ENCODE measurements around the gene PIP4K2A. TPM values are rescaled to one million over a fixed set of nuclear protein-coding genes. Genes with fewer than 3 reads are reported as not detected.
A peak's percentile ranks its signal among the peaks of the same experiment; 100 is the strongest.

PIP4K2A gene
- total RNA-seq, 1 experiment from 2014 or later: 17.4 TPM

DNA sequence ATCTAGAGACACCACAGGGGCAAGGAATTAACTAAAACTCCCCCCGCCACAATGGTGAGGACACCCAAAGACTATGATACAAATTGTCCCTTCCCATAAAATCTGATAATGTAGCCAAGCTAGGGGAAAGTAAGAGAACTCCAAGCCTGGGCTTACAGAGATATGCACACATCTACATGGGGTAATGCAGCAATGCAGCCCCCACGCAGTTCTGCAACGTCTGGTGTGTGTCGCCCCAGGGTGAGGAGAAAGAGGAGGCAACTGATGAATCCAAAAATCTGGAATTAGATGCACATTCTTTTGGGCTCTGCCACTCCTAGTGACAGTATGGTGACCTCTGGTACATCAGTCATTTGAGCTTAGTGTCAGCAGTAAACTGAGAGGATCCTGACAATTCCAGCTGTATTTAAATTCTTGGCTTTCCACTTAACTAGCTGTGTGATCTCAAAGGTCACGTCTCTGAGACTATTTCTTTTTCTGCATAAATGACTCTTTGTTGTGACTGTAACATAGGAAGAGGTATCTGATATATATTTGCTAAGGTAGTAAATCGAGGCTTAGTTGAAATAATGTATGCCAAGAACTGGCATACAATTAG lies 51.5 kb downstream of the PIP4K2A start:
- DNase-seq: no peak
- Histone ChIP-seq H3K36me3 (no peaks in the 10 kb centered on the region), H3K9me3 (no peaks in the 10 kb centered on the region), H3K4me3 (no peak overlapping the region), H3K27me3 (no peaks in the 10 kb centered on the region)

DNA sequence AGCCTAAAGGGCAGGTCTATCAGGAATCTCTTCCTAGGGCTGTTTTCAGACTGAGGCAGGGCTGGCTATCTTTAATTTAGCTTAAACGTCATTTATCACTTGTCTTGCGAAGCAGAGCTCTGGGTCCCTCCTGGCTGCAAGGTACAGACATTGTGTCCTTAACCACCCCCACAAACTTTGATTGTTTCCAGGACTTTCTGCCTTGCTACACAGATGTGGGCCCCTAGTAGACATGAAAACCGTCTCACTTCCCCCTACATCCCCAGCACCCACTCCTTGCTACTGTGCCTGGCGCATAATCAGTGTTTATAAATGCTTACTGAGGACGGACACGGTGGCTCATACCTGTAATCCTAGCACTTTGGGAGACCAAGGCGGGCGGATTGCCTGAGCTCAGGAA lies 54.5 kb downstream of the PIP4K2A start:
- no peak for DNase-seq
- no peaks in the 10 kb centered on the region for H3K27me3 ChIP-seq
- no peaks in the 10 kb centered on the region for H3K9me3 ChIP-seq
- H3K4me3 ChIP-seq: no peak overlapping the region
- H3K36me3 ChIP-seq: no peaks in the 10 kb centered on the region

DNA sequence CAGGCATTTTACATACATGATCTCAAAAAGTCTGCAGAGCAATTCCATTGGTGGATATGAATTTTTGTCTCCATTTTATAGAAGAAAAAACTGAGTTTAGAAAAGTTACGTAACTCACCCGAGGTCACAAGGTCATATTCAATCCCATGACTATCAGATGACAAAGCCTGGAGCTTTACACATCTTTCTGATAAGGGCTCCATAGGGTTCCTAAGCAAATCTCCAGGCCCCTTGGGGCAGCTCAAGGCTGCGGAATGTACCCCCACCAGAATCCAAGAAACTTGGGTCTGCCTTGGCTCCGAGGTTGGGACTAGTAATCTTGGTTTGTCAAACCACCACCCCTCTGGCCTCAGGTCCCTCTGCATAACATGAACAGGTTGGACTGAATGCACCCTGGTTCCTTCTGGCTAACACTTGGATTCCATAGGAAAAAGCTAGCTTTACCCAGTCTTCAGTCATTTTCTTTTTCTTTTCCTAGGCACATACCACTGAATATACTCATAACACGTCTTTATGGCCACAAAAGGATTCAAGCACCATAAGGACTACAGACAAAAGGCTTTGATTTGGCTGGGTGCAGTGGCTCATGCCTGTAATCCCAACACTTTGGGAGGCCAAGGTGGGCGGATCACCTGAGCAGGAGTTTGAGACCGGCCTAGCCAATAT lies 55.5 kb downstream of the PIP4K2A start:
- Histone ChIP-seq H3K9me3 (no peaks in the 10 kb centered on the region), H3K27me3 (no peaks in the 10 kb centered on the region), H3K4me3 (no peak overlapping the region), H3K36me3 (no peaks in the 10 kb centered on the region)
- no peak for DNase-seq

DNA sequence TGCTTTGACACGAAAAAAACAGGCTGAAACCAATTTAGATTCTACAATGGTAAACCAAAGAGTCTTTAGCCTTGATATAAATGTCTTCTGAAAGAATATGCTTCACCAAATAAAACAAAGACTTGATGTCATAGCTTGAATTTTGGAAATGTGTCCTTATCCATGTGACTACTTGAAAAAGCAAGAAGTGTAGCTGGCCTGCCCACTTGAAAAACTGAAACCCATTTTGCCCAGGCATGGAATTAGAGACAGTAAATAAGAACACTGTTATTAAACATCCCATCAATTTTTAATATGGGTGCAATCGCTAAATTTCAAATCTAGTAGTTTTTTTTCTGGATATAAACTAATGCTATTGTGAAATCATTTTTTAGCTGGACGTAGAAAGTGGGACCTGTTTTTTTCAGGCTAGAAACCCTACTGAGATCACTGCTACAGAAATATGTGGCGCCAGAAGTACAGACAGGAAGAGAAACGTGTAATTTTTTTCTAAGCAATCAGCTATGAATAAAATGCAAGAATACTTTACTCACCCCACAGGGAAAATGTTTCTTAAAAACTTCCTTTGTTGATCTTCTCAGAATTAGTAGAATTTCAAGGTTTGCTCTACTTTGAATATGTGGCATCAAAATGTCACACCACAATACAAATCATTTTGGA lies 56.7 kb downstream of the PIP4K2A start:
- no peaks in the 10 kb centered on the region for H3K9me3 ChIP-seq
- no peak overlapping the region for H3K4me3 ChIP-seq
- DNase-seq: no peak
- H3K36me3 ChIP-seq: no peaks in the 10 kb centered on the region
- H3K27me3 ChIP-seq: no peaks in the 10 kb centered on the region

DNA sequence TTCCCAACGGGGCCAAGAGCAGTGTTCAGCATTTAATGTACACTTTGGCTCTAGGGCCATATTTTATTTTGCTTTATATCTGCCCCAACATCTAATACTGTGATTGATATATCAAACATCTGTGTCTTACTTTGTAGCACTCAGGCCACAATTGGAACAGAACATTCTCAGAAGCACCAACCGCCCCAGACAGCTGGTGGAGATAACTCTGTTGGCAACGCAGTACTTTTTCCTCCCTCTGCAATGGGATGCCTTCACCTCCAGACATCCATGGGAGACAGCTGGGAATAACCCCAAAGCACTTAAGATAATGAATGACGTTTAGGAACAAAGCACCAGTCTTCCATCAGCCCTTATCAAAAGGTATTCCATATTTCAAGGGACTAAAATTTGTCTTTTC lies 57.4 kb downstream of the PIP4K2A start:
- no peak for DNase-seq
- no peaks in the 10 kb centered on the region for H3K27me3 ChIP-seq
- H3K36me3 ChIP-seq: no peaks in the 10 kb centered on the region
- no peaks in the 10 kb centered on the region for H3K9me3 ChIP-seq
- H3K4me3 ChIP-seq: no peak overlapping the region

DNA sequence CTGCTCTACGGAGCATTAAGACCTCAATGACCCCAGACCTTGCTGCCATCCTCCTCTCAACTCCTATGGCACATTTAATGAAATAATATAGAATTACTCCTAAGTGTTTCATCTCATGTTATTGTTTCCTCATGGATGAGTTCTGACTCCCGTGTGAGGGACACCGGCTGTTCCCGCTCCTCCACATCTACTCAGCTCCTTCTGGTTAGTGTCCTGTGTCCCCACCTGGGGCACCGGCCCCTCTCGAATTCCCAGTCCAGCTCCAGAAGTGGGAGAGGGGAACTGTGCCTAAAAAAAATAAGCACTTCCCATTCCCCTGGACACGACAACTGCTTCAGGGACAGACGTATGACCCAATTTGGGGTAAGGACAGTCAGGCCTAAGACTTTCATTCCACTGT lies 58.3 kb downstream of the PIP4K2A start:
- Histone ChIP-seq H3K27me3 (no peaks in the 10 kb centered on the region), H3K9me3 (no peaks in the 10 kb centered on the region), H3K36me3 (no peaks in the 10 kb centered on the region), H3K4me3 (no peak overlapping the region)
- no peak for DNase-seq

DNA sequence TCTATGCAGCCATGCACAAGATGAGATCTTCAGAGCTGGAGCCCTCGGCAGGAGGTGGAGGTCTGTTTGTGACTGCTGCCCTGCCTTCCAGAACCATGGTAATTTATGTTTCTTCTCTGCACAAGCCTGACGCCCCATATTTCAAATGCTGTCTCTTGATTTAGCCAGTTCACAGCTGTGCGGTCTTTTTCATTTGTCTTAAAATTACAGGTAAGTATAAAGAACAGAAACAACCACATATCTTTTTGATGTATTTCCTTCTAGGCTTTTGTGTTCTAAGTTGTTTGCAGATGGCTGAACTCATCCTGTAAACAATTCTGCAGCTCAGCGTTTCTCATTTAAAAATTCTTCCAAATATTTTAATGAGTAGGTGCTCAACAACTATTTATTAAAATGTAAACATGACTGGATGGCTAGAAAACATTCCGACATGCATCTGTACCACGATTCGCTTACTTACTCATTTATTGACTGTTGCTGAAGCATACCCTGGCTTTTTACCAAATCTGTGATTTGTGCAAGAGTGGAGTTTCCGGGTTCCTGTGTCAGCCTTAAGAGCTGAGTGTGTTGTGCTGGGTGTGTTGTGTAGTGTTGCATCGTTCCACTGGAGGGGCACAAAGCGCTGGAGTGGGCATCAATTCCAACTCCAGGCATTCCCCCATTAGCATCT lies 58.9 kb downstream of the PIP4K2A start:
- H3K27me3 ChIP-seq: no peaks in the 10 kb centered on the region
- no peaks in the 10 kb centered on the region for H3K9me3 ChIP-seq
- H3K4me3 ChIP-seq: no peak overlapping the region
- no peaks in the 10 kb centered on the region for H3K36me3 ChIP-seq
- peak; percentile 16 for DNase-seq

DNA sequence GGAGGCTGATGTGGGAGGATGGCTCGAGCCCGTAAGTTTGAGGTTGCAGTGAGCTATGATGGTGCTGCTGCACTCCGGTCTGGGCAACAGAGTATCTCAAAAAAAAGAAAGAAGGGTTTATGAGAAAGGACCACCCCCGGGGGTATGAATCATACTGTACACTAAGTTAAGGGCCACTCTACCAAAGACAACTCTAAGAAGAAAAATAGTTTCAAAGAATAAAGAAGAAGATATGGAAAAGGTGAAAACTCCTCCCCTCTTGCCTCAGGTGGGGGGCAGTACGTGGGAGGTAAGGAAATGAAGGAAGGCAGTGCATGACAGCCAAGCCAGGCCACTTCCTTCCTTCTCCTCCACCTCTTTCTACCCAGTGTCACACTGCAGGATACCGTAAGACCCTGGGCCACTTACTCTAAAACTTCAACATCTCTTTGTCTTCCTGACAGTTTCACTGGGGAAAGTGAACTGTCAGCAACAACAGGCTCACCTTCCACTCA lies 61.3 kb downstream of the PIP4K2A start:
- DNase-seq: no peak
- Histone ChIP-seq H3K27me3 (no peaks in the 10 kb centered on the region), H3K36me3 (no peaks in the 10 kb centered on the region), H3K9me3 (no peaks in the 10 kb centered on the region), H3K4me3 (no peak overlapping the region)

DNA sequence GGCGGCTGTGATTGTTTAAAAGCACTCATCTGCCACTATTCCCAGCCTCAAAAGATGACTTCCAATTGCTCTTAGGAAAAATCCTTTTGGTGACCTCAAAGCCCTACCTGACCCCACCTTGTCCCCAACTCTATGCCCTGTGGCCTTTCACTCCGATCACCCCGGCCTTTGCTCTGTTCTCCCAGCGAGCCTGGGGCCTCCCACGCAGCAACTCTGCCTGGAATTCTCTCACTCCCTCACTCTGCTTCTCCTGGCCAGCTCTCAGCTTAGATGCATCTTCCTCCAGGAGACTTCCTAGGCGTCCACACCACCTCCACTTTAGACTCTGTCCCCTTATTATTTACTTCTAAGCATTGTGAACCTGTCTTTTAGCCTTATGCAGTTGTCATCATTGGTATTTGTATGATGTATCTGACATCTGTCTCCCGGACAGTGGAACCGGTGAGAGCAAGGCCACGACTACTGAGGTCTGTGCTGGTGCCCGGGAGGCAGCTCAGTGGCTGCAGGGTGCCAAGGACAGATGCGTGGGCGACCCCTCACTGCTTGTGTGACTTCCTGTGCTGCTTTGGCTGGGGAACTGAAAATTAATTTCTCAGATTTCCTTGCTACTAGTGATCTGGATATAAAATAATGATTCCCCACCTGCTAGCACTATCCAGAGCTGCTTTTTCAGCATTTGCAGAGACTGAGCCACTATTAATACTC lies 63.0 kb downstream of the PIP4K2A start:
- H3K36me3 ChIP-seq: no peaks in the 10 kb centered on the region
- no peaks in the 10 kb centered on the region for H3K27me3 ChIP-seq
- DNase-seq: no peak
- no peak overlapping the region for H3K4me3 ChIP-seq
- no peaks in the 10 kb centered on the region for H3K9me3 ChIP-seq

DNA sequence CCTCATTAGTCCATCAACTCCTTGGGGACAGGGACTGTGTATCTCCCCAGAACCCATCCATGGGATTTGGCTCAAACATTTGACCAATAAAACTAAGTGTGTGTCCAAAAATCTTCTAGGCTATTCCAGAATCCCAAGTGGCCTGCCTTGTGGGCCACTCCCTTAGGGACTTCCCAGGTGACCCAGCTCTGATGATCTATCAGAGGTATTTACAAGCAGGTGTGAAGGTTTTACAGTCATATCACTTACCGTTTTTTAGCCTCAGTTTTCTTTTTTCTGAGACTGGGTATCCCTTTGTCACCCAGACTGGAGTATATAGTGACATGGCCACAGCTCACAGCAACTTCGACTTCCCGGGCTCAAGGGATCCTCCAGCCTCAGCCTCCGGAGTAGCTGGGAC lies 64.4 kb downstream of the PIP4K2A start:
- DNase-seq: no peak
- Histone ChIP-seq H3K9me3 (no peaks in the 10 kb centered on the region), H3K36me3 (no peaks in the 10 kb centered on the region), H3K27me3 (no peaks in the 10 kb centered on the region), H3K4me3 (no peak overlapping the region)

DNA sequence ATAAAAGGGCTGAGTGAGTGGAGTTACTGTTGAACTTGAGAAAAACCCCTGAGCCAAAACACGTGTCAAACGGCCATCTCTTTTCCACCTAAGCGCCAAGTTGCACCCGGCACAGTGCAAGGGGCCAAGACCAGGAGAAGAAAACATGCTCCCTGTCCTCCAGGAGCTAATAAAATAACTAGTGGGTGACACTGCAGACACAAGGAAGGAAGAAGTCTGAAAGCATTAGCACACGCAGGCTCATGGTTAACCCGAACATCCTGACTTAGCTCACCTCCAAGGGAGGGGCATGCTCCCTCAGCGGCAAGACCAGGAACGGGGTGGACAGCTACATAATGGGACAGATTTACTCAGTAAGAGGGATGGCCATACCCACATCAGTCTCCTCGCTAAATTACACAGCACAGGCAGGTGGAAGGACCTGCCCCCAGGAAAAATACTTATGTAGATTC lies 65.0 kb downstream of the PIP4K2A start:
- Histone ChIP-seq H3K36me3 (no peaks in the 10 kb centered on the region), H3K4me3 (no peak overlapping the region), H3K9me3 (no peaks in the 10 kb centered on the region), H3K27me3 (no peaks in the 10 kb centered on the region)
- DNase-seq: no peak

DNA sequence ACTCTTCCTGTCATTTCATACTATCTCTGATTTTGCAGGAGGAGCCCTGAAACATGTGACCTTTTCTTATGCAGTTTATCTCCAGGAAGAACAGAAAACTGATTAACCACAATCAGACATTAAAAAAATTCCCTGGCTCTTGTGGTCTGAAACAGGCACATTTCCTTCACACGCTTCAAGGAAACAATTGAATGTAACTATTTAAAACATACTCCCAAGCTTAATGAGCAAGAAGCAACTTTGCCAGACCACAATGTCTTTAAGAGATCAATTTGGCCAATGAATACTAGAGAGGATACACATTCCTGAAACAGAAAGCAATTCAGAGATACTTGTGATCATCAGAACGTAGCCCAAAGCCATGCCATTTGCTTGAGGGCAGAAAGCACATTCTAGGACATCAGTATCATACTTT lies 65.8 kb downstream of the PIP4K2A start:
- Histone ChIP-seq H3K27me3 (no peaks in the 10 kb centered on the region), H3K9me3 (no peaks in the 10 kb centered on the region), H3K4me3 (no peak overlapping the region), H3K36me3 (no peaks in the 10 kb centered on the region)
- no peak for DNase-seq

DNA sequence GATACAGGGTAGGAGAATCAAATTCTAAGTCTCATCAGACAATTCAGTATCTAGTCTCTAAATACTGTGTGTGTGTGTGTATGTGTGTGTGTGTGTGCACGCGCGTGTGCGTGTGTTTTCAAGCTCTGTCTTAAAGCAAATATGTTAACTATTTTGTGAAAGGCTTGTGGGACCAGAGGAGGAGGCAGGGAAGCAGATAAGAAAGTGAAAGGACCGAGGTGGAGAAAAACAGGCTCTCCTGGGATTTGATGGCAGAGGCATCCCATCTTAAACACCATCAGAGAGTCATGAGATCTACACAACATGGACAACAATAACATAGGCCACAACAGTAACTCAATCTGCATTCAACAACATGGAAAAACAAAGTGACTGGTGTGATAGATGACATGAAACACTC lies 67.1 kb downstream of the PIP4K2A start:
- no peaks in the 10 kb centered on the region for H3K27me3 ChIP-seq
- no peak for DNase-seq
- no peaks in the 10 kb centered on the region for H3K36me3 ChIP-seq
- H3K9me3 ChIP-seq: no peaks in the 10 kb centered on the region
- no peak overlapping the region for H3K4me3 ChIP-seq

DNA sequence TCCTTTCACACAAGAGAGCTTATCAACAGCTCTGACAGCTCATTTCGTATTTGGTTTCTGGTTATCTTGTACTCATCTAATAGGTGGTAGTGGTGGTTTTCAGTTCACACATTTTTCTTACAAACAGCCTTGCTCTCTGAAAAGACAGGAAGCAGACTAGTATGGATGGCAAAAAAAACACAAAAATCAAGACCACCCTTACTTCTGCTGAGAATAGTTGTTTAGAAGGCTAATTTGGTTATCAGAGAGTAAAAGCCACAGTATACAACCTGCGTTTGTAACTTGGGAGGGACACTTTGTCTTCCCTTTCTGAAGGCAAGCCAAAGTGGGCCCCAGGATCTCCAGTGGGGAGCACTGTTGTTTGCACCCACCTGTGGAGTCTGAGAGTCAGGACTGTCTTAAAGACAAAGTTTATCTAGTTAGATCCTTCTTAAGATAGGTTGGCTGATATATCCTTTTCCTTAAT lies 68.0 kb downstream of the PIP4K2A start:
- Histone ChIP-seq H3K36me3 (no peaks in the 10 kb centered on the region), H3K4me3 (no peak overlapping the region), H3K27me3 (no peaks in the 10 kb centered on the region), H3K9me3 (no peaks in the 10 kb centered on the region)
- DNase-seq: no peak

DNA sequence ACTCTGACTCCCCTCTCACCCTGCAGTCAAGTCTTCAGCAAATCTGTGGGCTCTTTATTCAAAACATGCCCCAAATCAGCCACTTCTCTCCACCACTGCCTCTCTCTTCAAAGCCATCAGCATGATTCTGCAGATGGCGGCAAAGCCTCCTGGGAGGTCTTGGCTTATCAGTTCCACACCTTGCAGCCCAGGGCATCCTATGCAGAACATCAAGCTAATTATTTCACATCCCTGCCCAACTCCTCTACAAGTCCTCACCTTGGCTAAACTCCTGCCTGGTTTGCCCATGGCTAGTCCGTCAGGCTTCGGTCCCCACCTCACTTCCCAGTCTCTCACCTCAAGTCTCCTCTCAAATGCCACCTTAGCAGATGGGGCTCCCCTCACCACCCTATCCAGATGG lies 70.2 kb downstream of the PIP4K2A start:
- no peaks in the 10 kb centered on the region for H3K36me3 ChIP-seq
- no peaks in the 10 kb centered on the region for H3K27me3 ChIP-seq
- no peaks in the 10 kb centered on the region for H3K9me3 ChIP-seq
- H3K4me3 ChIP-seq: no peak overlapping the region
- DNase-seq: no peak

DNA sequence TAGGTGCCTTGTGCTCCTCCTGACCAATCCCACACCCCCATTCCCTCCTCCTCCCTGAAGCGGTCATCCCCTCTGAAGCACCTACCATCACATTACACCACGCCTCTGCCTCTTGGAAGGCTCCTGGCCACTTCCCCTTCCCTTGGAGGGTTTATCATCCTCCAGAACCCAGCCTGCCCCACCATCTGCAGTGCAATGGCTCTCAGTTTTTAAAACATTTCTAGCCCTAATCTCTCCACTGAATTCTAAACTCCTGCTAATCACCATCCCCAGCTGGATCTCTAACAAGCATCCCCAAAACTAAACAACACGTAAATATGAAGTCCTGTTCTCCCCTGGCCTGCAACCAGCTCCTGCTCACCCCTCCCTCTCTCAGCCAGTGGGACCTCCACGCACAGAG lies 70.6 kb downstream of the PIP4K2A start:
- H3K36me3 ChIP-seq: no peaks in the 10 kb centered on the region
- no peaks in the 10 kb centered on the region for H3K9me3 ChIP-seq
- no peaks in the 10 kb centered on the region for H3K27me3 ChIP-seq
- no peak for DNase-seq
- H3K4me3 ChIP-seq: no peak overlapping the region

DNA sequence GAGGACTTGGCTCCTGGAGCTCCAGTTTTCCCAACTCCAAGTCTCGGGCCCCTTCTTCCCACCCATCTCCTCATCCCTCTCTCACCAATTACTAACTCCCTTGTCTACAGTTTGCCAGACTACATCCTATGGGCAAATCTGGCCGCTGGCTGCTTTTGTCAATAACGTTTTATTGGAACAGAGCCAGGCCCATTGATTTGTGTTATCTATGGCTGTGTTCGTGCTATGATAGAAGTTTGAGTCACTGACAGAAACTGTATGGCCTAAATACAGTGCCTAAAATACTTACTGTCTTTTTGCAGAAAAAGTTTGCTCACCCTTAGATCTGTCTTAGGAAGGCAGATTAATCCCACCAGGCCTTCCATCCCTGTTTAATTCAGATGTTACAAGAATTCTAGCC lies 71.3 kb downstream of the PIP4K2A start:
- H3K36me3 ChIP-seq: no peaks in the 10 kb centered on the region
- H3K27me3 ChIP-seq: no peaks in the 10 kb centered on the region
- no peak overlapping the region for H3K4me3 ChIP-seq
- DNase-seq: no peak
- no peaks in the 10 kb centered on the region for H3K9me3 ChIP-seq

Measured in MG63 (cell line).